HEK293T (cell line): ENCODE data around the gene ZDHHC17.

Source experiments
- CTCF ChIA-PET: fragments of 350-600 bp; formaldehyde crosslinking; extraction: SDS; loops from one replicate; lab custom pipeline; 2021; ENCODE audit warnings: antibody characterized with exemption, inconsistent platforms; lab: Yijun Ruan, JAX
- POLR2A ChIA-PET: fragments of 350-600 bp; formaldehyde crosslinking; extraction: SDS; loops from one replicate; lab custom pipeline; 2020; ENCODE audit warnings: antibody characterized with exemption, inconsistent platforms; lab: Yijun Ruan, JAX
- DNase-seq: peaks from one replicate; pipeline ENCODE4 v3.0.0; 2012; ENCODE audit warnings: mixed read lengths; ENCODE audit errors: extremely low spot score
- ARNT ChIP-seq: fragments of 450-650 bp; IDR thresholded peaks from 2 replicates; pipeline ENCODE4 v1.6.1; 2017; ENCODE audit warnings: mild to moderate bottlenecking
- BHLHE40 ChIP-seq: fragments of 450-650 bp; IDR thresholded peaks from 2 replicates; pipeline ENCODE4 v1.6.1; 2016; ENCODE audit warnings: mild to moderate bottlenecking, moderate library complexity, borderline replicate concordance
- CTBP1 ChIP-seq: fragments of 450-650 bp; IDR thresholded peaks from 2 replicates; pipeline ENCODE4 v1.6.1; 2016; ENCODE audit warnings: borderline replicate concordance
- ELF4 ChIP-seq: fragments of 450-650 bp; IDR thresholded peaks from 2 replicates; pipeline ENCODE4 v1.6.1; 2017; ENCODE audit warnings: antibody characterized with exemption
- FOXA1 ChIP-seq: fragments of 450-650 bp; IDR thresholded peaks from 2 replicates; pipeline ENCODE4 v1.6.1; 2016; ENCODE audit warnings: mild to moderate bottlenecking
- FOXK2 ChIP-seq: fragments of 450-650 bp; IDR thresholded peaks from 2 replicates; pipeline ENCODE4 v1.6.1; 2016; ENCODE audit warnings: mild to moderate bottlenecking
- FOXM1 ChIP-seq: fragments of 450-650 bp; IDR thresholded peaks from 2 replicates; pipeline ENCODE4 v1.6.1; 2017; ENCODE audit warnings: mild to moderate bottlenecking, borderline replicate concordance
- HDGF ChIP-seq: fragments of 450-650 bp; IDR thresholded peaks from 2 replicates; pipeline ENCODE4 v1.6.1; 2017; ENCODE audit warnings: antibody characterized with exemption, borderline replicate concordance
- L3MBTL2 ChIP-seq: fragments of 450-650 bp; conservative IDR thresholded peaks from 2 replicates; pipeline ENCODE4 v1.6.1; 2016; ENCODE audit warnings: mild to moderate bottlenecking
- LEF1 ChIP-seq: fragments of 450-650 bp; IDR thresholded peaks from 2 replicates; pipeline ENCODE4 v1.6.1; 2017; ENCODE audit warnings: mild to moderate bottlenecking, borderline replicate concordance
- NFRKB ChIP-seq: fragments of 450-650 bp; IDR thresholded peaks from 2 replicates; pipeline ENCODE4 v1.6.1; 2016; ENCODE audit warnings: mild to moderate bottlenecking, moderate library complexity
- PKNOX1 ChIP-seq: fragments of 450-650 bp; IDR thresholded peaks from 2 replicates; pipeline ENCODE4 v1.6.1; 2016
- SP1 ChIP-seq: fragments of 450-650 bp; IDR thresholded peaks from 2 replicates; pipeline ENCODE4 v1.6.1; 2017
- SUZ12 ChIP-seq: fragments of 450-650 bp; IDR thresholded peaks from 2 replicates; pipeline ENCODE4 v1.6.1; 2016; ENCODE audit warnings: mild to moderate bottlenecking
- TARDBP ChIP-seq: fragments of 450-650 bp; IDR thresholded peaks from 2 replicates; pipeline ENCODE4 v1.6.1; 2016
- ZNF384 ChIP-seq: fragments of 450-650 bp; IDR thresholded peaks from 2 replicates; pipeline ENCODE4 v1.6.1; 2016

The ZDHHC17 gene

GRCh38 chr12:76874027-76874426, 110.1 kb downstream of the ZDHHC17 start:
- no peak for DNase-seq
- ChIA-PET POLR2A (no interaction called here), CTCF (no interaction called here)
- TF ChIP-seq NFRKB: no peak

- ChIA-PET CTCF (no interaction called here), POLR2A (no interaction called here)
- DNase-seq: no peak
- TF ChIP-seq SUZ12 (no peak), FOXK2 (no peak), LEF1 (no peak), BHLHE40 (no peak), CTBP1 (no peak), SP1 (no peak), PKNOX1 (no peak), FOXA1 (no peak), L3MBTL2 (no peak), HDGF (no peak), ZNF384 (no peak), ARNT (no peak), FOXM1 (no peak), TARDBP (no peak), ELF4 (no peak), NFRKB (no peak)
These were observed 110.7 kb downstream of the ZDHHC17 start for GRCh38 chr12:76874491-76875190.

- no peak for DNase-seq
- CTCF ChIA-PET: no interaction called here
- TF ChIP-seq SP1 (no peak), BHLHE40 (no peak), PKNOX1 (no peak), FOXK2 (no peak), ELF4 (no peak), SUZ12 (no peak), TARDBP (no peak), LEF1 (no peak), ZNF384 (no peak), L3MBTL2 (no peak), HDGF (no peak), FOXM1 (no peak), FOXA1 (no peak), ARNT (no peak), CTBP1 (no peak), NFRKB (no peak)
- POLR2A ChIA-PET: no interaction called here
These were observed 112.8 kb downstream of the ZDHHC17 start for GRCh38 chr12:76876696-76877229.

GRCh38 chr12:76878099-76878898, 114.4 kb downstream of the ZDHHC17 start:
- ChIA-PET CTCF (interaction anchor here (0.6 to 1.6 kb wide), 3 partner anchors 9 to 133 kb away, joined by 3 to 6 read pairs (median 3); no protein-coding TSS in a partner anchor), POLR2A (interaction anchor here (0.7 to 1.8 kb wide), 8 partner anchors 7 to 133 kb away, joined by 3 to 12 read pairs (median 4); no protein-coding TSS in a partner anchor)
- TF ChIP-seq PKNOX1: peak; percentile 15; the same call in 1 of the 2 replicates
- TF ChIP-seq SP1: no peak
- 0 out of 2 replicates have a peak, but pooled peaks have one; percentile 17 for TF ChIP-seq L3MBTL2
- DNase-seq: peak; percentile 35

- TF ChIP-seq ARNT (peak; percentile 97; the same call in 1 of the 2 replicates), L3MBTL2 (peak; percentile 63), HDGF (no peak)
- DNase-seq: peak; percentile 89
- POLR2A ChIA-PET: interaction anchor here (0.7 to 1.8 kb wide), 8 partner anchors 8 to 132 kb away, joined by 3 to 12 read pairs (median 4); no protein-coding TSS in a partner anchor
- CTCF ChIA-PET: interaction anchor here (1.6 kb wide), 1 partner anchor 132 kb away, joined by 3 read pairs; no protein-coding TSS in a partner anchor
These were observed 115.2 kb downstream of the ZDHHC17 start, which contains the start of gene CSRP2 for GRCh38 chr12:76878899-76879709. CSRP2 (minus strand) TSS chr12:76879019; CDS start chr12:76866260, 12,759 bp downstream.
